GM12878 (cell line): ENCODE results near the gene RILPL2. TPM values are rescaled to one million over a fixed set of nuclear protein-coding genes. Genes with fewer than 3 reads are reported as not detected.

Source experiments
- ATAC-seq: fragments of 200-7000 bp; cut with Tn5 transposase; 3 replicates; pipeline ENCODE4 v1.9.1; 2020; ENCODE audit warnings: mild to moderate bottlenecking, moderate library complexity
- BruUV-seq: library from RNA; stranded (reverse); fragments of 400-500 nt; replicated peaks from 2 replicates; lab custom pipeline; 2021; lab: Mats Ljungman, UMichigan
- CTCF ChIA-PET: fragments of 300-600 bp; sonication (Branson Sonifier 250); formaldehyde crosslinking; extraction: SDS; loops from one replicate; lab custom pipeline; 2021; ENCODE audit warnings: inconsistent platforms; lab: Yijun Ruan, JAX
- POLR2A ChIA-PET: fragments of 350-600 bp; formaldehyde crosslinking; extraction: SDS; loops from one replicate; lab custom pipeline; 2021; ENCODE audit warnings: inconsistent platforms; lab: Charles Lee
- RAD21 ChIA-PET: fragments of 300-600 bp; sonication (Branson Sonifier 250); formaldehyde crosslinking; loops from one replicate; lab custom pipeline; 2023; ENCODE audit warnings: antibody characterized with exemption; ENCODE audit not compliant: unreplicated experiment; lab: Charles Lee
- SMC1A ChIA-PET: fragments of 300-600 bp; sonication (Branson Sonifier 250); formaldehyde crosslinking; loops from one replicate; lab custom pipeline; 2023; ENCODE audit not compliant: unreplicated experiment, uncharacterized antibody; lab: Charles Lee
- DNase-seq: peaks from one replicate; pipeline ENCODE4 v3.0.0-alpha.2; 2011; ENCODE audit warnings: low read depth, low spot score
- FAIRE-seq: peaks from 3 replicates; lab custom pipeline; 2011; peaks lifted over from hg19 to GRCh38; lab: Jason Lieb, UNC
- H2AFZ ChIP-seq: 2 replicates; pipeline ENCODE4 v1.6.0; 2011; ENCODE audit warnings: low read depth, low read length, control low read depth; ENCODE audit not compliant: control insufficient read depth
- H3K27ac ChIP-seq: 2 replicates; pipeline ENCODE4 v1.5.1; 2011; ENCODE audit warnings: control low read depth; ENCODE audit not compliant: control insufficient read depth, insufficient read depth
- H3K27me3 ChIP-seq, 2 experiments: replicated peaks in 1 of 2; 2 replicates each; pipeline versions ENCODE4 v1.6.0 to v1.6.1; 2011; ENCODE audit warnings: low read length in 1 of 2; ENCODE audit not compliant: control insufficient read depth in 2 of 2, insufficient read depth in 2 of 2
- H3K36me3 ChIP-seq, 2 experiments: 2 replicates each; pipeline ENCODE4 v1.5.1; 2011; ENCODE audit warnings: low read length in 1 of 2; ENCODE audit not compliant: control insufficient read depth in 2 of 2, insufficient read depth in 2 of 2
- H3K4me1 ChIP-seq: 2 replicates; pipeline ENCODE4 v1.6.1; 2011; ENCODE audit warnings: mild to moderate bottlenecking, low read length, moderate library complexity, mixed read lengths; ENCODE audit not compliant: control insufficient read depth, insufficient read depth
- H3K4me2 ChIP-seq: 2 replicates; pipeline ENCODE4 v1.6.0; 2011; ENCODE audit warnings: control low read depth; ENCODE audit not compliant: control insufficient read depth, insufficient read depth
- H3K4me3 ChIP-seq: fragments of 200-600 bp; sonication (generic); 2 replicates; pipeline ENCODE4 v1.5.1; 2016
- H3K79me2 ChIP-seq: 2 replicates; pipeline ENCODE4 v1.6.0; 2011; ENCODE audit warnings: low read length; ENCODE audit not compliant: control insufficient read depth, insufficient read depth
- H3K9ac ChIP-seq: 2 replicates; pipeline ENCODE4 v1.8.0; 2011; ENCODE audit warnings: low read length, control low read depth, mixed read lengths; ENCODE audit not compliant: control insufficient read depth, insufficient read depth
- H3K9me3 ChIP-seq: replicated peaks from 3 replicates; pipeline ENCODE4 v1.5.1; 2011; ENCODE audit warnings: mild to moderate bottlenecking, low read length; ENCODE audit not compliant: control insufficient read depth, insufficient read depth
- H4K20me1 ChIP-seq: 2 replicates; pipeline ENCODE4 v1.6.0; 2011; ENCODE audit not compliant: control insufficient read depth, insufficient read depth
- LARP7 ChIP-seq: fragments of 450-650 bp; IDR thresholded peaks from 2 replicates; pipeline ENCODE4 v1.6.1; 2017; ENCODE audit warnings: mild to moderate bottlenecking
- POLR2AphosphoS5 ChIP-seq: IDR thresholded peaks from 2 replicates; pipeline ENCODE4 v1.6.1; 2011; ENCODE audit warnings: mild to moderate bottlenecking, low read length, inconsistent platforms
- WGBS: methylation state at CpG from one replicate; pipeline ENCODE4 v1.1.6; 2016; ENCODE audit warnings: low lambda C conversion rate; ENCODE audit not compliant: insufficient replicate concordance, insufficient coverage; ENCODE audit errors: missing lambda C conversion rate; 5-methylcytosine and 5-hydroxymethylcytosine counted together
- in situ Hi-C: fragments of 300-500 bp; cut with MboI; formaldehyde crosslinking; loops from 9 replicates; pipeline ENCODE4 v1.14.3; 2018; ENCODE audit warnings: mixed read lengths
- intact Hi-C: fragments of 100-400 bp; cut with micrococcal nuclease; formaldehyde crosslinking; loops from one replicate; pipeline ENCODE4 v1.14.2; 2022; ENCODE audit not compliant: unreplicated experiment
- polyA plus RNA-seq, 11 experiments: library from polyadenylated mRNA; depleted of rRNA in 4 of 11; unstranded in 6 of 11; stranded (reverse) in 5 of 11; fragments of >200 nt; fragmentation: Nextera tagmentation in 4 of 11; fragmentation: Illumina TruSeq in 1 of 11; extraction: Ambion mirVana in 4 of 11; extraction: Trizol in 1 of 11; gene quantifications; 1 replicate in 1 of 11; 2 replicates in 10 of 11; pipeline versions ENCODE4 v1.2.1 to v1.2.3, GENCODE V29; 2011 to 2016; ENCODE audit warnings: inconsistent platforms in 2 of 11, missing spikeins in 2 of 11, low read depth in 1 of 11
- total RNA-seq, 4 experiments: library from RNA; depleted of rRNA in 3 of 4; stranded (reverse); fragments of >200 nt in 3 of 4; fragmentation: Illumina TruSeq in 1 of 4; extraction: Trizol in 1 of 4; gene quantifications; 2 replicates each; pipeline versions ENCODE4 v1.2.1 to v1.2.3, GENCODE V29; 2013 to 2021
- TF ChIP-seq, protein P1 (sequence below): IDR thresholded peaks from 2 replicates; pipeline ENCODE4 v1.6.1; 2012; ENCODE audit warnings: low read depth, low read length, improper control_type of control experiment
- TF ChIP-seq, protein P2 (sequence below): fragments of 450-650 bp; IDR thresholded peaks from 2 replicates; pipeline ENCODE4 v1.6.1; 2016; ENCODE audit warnings: mild to moderate bottlenecking

The RILPL2 gene
- total and polyA plus RNA-seq, 10 of the 15 experiments (the other 5 are each of a cell fraction or from before 2014, with no cell fraction given), result 3.5 to 38.5 (median 19.7) TPM

DNA sequence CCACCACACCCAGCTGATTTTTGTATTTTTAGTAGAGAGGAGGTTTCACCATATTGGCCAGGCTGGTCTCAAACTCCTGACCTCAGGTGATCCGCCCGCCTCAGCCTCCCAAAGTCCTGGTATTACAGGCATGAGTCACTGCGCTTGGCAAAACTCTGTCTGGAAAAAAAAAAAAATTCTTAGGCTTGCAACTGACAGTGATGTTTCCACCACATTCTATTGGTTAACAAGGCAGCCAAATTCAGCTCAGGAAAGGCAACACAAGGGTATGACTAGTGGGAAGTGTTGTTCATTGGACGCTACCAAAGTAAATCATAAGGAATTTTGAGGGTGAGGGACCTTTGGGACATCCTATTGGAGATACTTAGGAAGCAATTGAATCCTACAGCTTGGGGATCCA is 69.0 kb downstream of the RILPL2 start:
- Histone ChIP-seq H3K27ac (no peak overlapping the region), H3K4me1 (peaks cover 10% of the 10 kb centered on the region), H3K27me3 (no peaks in the 10 kb centered on the region), H3K9me3 (no peaks in the 10 kb centered on the region), H4K20me1 (no peaks in the 10 kb centered on the region), H3K4me3 (no peak overlapping the region), H3K36me3 (no peaks in the 10 kb centered on the region), H2AFZ (no peak overlapping the region), H3K9ac (no peak overlapping the region), H3K79me2 (peaks cover 21% of the 10 kb centered on the region), H3K4me2 (no peak overlapping the region)
- DNase-seq (no peak), ATAC-seq (no peak), FAIRE-seq (no peak)
- SMC1A ChIA-PET, result interaction anchor here (0.6 to 1.3 kb wide), 3 partner anchors 16 to 114 kb away, joined by 4 to 5 read pairs (median 5); partner anchors contain the start of gene KMT5A
- no TSS peak for BruUV-seq
- POLR2A ChIA-PET, result interaction anchor here (0.7 to 1.2 kb wide), 4 partner anchors 17 to 85 kb away, joined by 3 to 4 read pairs (median 3); partner anchors contain the start of gene KMT5A
- RAD21 ChIA-PET, result interaction anchor here (1.0 kb wide), 1 partner anchor 134 kb away, joined by 3 read pairs; no protein-coding TSS in a partner anchor
- TF ChIP-seq LARP7, result no peak
- TF ChIP-seq POLR2AphosphoS5, result no peak
- TF ChIP-seq, protein P1, sequence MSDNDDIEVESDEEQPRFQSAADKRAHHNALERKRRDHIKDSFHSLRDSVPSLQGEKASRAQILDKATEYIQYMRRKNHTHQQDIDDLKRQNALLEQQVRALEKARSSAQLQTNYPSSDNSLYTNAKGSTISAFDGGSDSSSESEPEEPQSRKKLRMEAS, result no peak
- TF ChIP-seq, protein P2, sequence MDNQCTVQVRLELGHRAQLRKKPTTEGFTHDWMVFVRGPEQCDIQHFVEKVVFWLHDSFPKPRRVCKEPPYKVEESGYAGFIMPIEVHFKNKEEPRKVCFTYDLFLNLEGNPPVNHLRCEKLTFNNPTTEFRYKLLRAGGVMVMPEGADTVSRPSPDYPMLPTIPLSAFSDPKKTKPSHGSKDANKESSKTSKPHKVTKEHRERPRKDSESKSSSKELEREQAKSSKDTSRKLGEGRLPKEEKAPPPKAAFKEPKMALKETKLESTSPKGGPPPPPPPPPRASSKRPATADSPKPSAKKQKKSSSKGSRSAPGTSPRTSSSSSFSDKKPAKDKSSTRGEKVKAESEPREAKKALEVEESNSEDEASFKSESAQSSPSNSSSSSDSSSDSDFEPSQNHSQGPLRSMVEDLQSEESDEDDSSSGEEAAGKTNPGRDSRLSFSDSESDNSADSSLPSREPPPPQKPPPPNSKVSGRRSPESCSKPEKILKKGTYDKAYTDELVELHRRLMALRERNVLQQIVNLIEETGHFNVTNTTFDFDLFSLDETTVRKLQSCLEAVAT, result no peak
- in situ Hi-C loops (no loop called here), intact Hi-C loops (loop anchor here (5.0 kb wide), 1 partner anchor 1705 kb away; no protein-coding TSS in a partner anchor)
- CTCF ChIA-PET, result interaction anchor here (0.6 to 0.7 kb wide), 2 partner anchors 79 to 101 kb away, joined by 3 read pairs; no protein-coding TSS in a partner anchor
- WGBS, result 98% methylated on average over 4 of the region's 4 CpGs

Other genes starting within 250 kb of the RILPL2 start
Only the 7 nearest of the 12 such genes appear.
- 79.6 and 95.3 TPM in 2 replicates for gene CDK2AP1, start 164.8 kb downstream of the RILPL2 start, total RNA-seq (2014; rRNA removed)
- 59.8 and 67.5 TPM in 2 replicates for gene CDK2AP1, start 164.8 kb downstream of the RILPL2 start, total RNA-seq (2014; rRNA removed; fragmentation: Illumina TruSeq; extraction: Trizol)
- 62.9 and 63.6 TPM in 2 replicates for gene CDK2AP1, start 164.8 kb downstream of the RILPL2 start, total RNA-seq (2021)
- 86.1 and 108 TPM in 2 replicates for gene CDK2AP1, start 164.8 kb downstream of the RILPL2 start, polyA plus RNA-seq (2011; rRNA removed)
- gene CDK2AP1, start 164.8 kb downstream of the RILPL2 start, polyA plus RNA-seq (2014; fragmentation: Illumina TruSeq; extraction: Trizol), result 108 and 120 TPM in 2 replicates
- 10 to 100 TPM; 42.4 to 54.7 TPM for gene CDK2AP1, start 164.8 kb downstream of the RILPL2 start, polyA plus RNA-seq (2014; fragmentation: Nextera tagmentation; extraction: Ambion mirVana)
- gene CDK2AP1, start 164.8 kb downstream of the RILPL2 start, polyA plus RNA-seq (2014; rRNA removed), result 66.9 and 74.3 TPM in 2 replicates
- 10 to 100 TPM; 22.0 to 24.6 TPM for gene CDK2AP1, start 164.8 kb downstream of the RILPL2 start, polyA plus RNA-seq (2016; fragmentation: Nextera tagmentation; extraction: Ambion mirVana)
- gene SBNO1, start 71.8 kb downstream of the RILPL2 start, total RNA-seq (2014; rRNA removed), result 15.8 and 17.6 TPM in 2 replicates
- 29.9 and 31.1 TPM in 2 replicates for gene SBNO1, start 71.8 kb downstream of the RILPL2 start, total RNA-seq (2014; rRNA removed; fragmentation: Illumina TruSeq; extraction: Trizol)
- gene SBNO1, start 71.8 kb downstream of the RILPL2 start, total RNA-seq (2021), result 38.2 and 39.7 TPM in 2 replicates
- 19.8 and 29.3 TPM in 2 replicates for gene SBNO1, start 71.8 kb downstream of the RILPL2 start, polyA plus RNA-seq (2011; rRNA removed)
- gene SBNO1, start 71.8 kb downstream of the RILPL2 start, polyA plus RNA-seq (2014; fragmentation: Illumina TruSeq; extraction: Trizol), result 22.0 and 28.2 TPM in 2 replicates
- gene SBNO1, start 71.8 kb downstream of the RILPL2 start, polyA plus RNA-seq (2014; fragmentation: Nextera tagmentation; extraction: Ambion mirVana), result 10 to 100 TPM in 1 of 2 experiments, 1 to 10 TPM in 1; 7.5 to 10.9 TPM
- gene SBNO1, start 71.8 kb downstream of the RILPL2 start, polyA plus RNA-seq (2014; rRNA removed), result 9.9 and 13.3 TPM in 2 replicates
- gene SBNO1, start 71.8 kb downstream of the RILPL2 start, polyA plus RNA-seq (2016; fragmentation: Nextera tagmentation; extraction: Ambion mirVana), result 10 to 100 TPM; 33.1 to 37.8 TPM
- gene KMT5A, start 52.6 kb downstream of the RILPL2 start, total RNA-seq (2014; rRNA removed), result 33.7 and 41.3 TPM in 2 replicates
- 39.2 and 39.4 TPM in 2 replicates for gene KMT5A, start 52.6 kb downstream of the RILPL2 start, total RNA-seq (2014; rRNA removed; fragmentation: Illumina TruSeq; extraction: Trizol)
- gene KMT5A, start 52.6 kb downstream of the RILPL2 start, total RNA-seq (2021), result 39.2 and 47.1 TPM in 2 replicates
- 30.0 and 31.8 TPM in 2 replicates for gene KMT5A, start 52.6 kb downstream of the RILPL2 start, polyA plus RNA-seq (2011; rRNA removed)
- gene KMT5A, start 52.6 kb downstream of the RILPL2 start, polyA plus RNA-seq (2014; fragmentation: Illumina TruSeq; extraction: Trizol), result 45.4 and 54.2 TPM in 2 replicates
- gene KMT5A, start 52.6 kb downstream of the RILPL2 start, polyA plus RNA-seq (2014; fragmentation: Nextera tagmentation; extraction: Ambion mirVana), result 1 to 10 TPM; 3.2 to 6.8 TPM
- gene KMT5A, start 52.6 kb downstream of the RILPL2 start, polyA plus RNA-seq (2014; rRNA removed), result 34.7 and 41.0 TPM in 2 replicates
- 10 to 100 TPM; 17.3 to 18.3 TPM for gene KMT5A, start 52.6 kb downstream of the RILPL2 start, polyA plus RNA-seq (2016; fragmentation: Nextera tagmentation; extraction: Ambion mirVana)
- gene SNRNP35, start 21.5 kb upstream of the RILPL2 start, total RNA-seq (2014; rRNA removed), result 23.6 and 27.2 TPM in 2 replicates
- 36.3 and 37.0 TPM in 2 replicates for gene SNRNP35, start 21.5 kb upstream of the RILPL2 start, total RNA-seq (2014; rRNA removed; fragmentation: Illumina TruSeq; extraction: Trizol)
- 17.7 and 21.6 TPM in 2 replicates for gene SNRNP35, start 21.5 kb upstream of the RILPL2 start, total RNA-seq (2021)
- 22.0 and 22.6 TPM in 2 replicates for gene SNRNP35, start 21.5 kb upstream of the RILPL2 start, polyA plus RNA-seq (2011; rRNA removed)
- gene SNRNP35, start 21.5 kb upstream of the RILPL2 start, polyA plus RNA-seq (2014; fragmentation: Illumina TruSeq; extraction: Trizol), result 41.0 and 46.9 TPM in 2 replicates
- gene SNRNP35, start 21.5 kb upstream of the RILPL2 start, polyA plus RNA-seq (2014; fragmentation: Nextera tagmentation; extraction: Ambion mirVana), result 10 to 100 TPM; 25.0 to 49.6 TPM
- 28.7 and 33.1 TPM in 2 replicates for gene SNRNP35, start 21.5 kb upstream of the RILPL2 start, polyA plus RNA-seq (2014; rRNA removed)
- gene SNRNP35, start 21.5 kb upstream of the RILPL2 start, polyA plus RNA-seq (2016; fragmentation: Nextera tagmentation; extraction: Ambion mirVana), result 10 to 100 TPM; 27.0 to 31.0 TPM
- 0.23 and 0.65 TPM in 2 replicates for gene RILPL1, start 97.0 kb upstream of the RILPL2 start, total RNA-seq (2014; rRNA removed)
- gene RILPL1, start 97.0 kb upstream of the RILPL2 start, total RNA-seq (2014; rRNA removed; fragmentation: Illumina TruSeq; extraction: Trizol), result 0.18 and 0.27 TPM in 2 replicates
- 0.41 and 0.56 TPM in 2 replicates for gene RILPL1, start 97.0 kb upstream of the RILPL2 start, total RNA-seq (2021)
- 0.61 and 0.73 TPM in 2 replicates for gene RILPL1, start 97.0 kb upstream of the RILPL2 start, polyA plus RNA-seq (2011; rRNA removed)
- 0.35 TPM in 1 of 2 replicates, not detected in the other for gene RILPL1, start 97.0 kb upstream of the RILPL2 start, polyA plus RNA-seq (2014; fragmentation: Illumina TruSeq; extraction: Trizol)
- under 1 TPM; 0.07 to 0.14 TPM for gene RILPL1, start 97.0 kb upstream of the RILPL2 start, polyA plus RNA-seq (2014; fragmentation: Nextera tagmentation; extraction: Ambion mirVana)
- gene RILPL1, start 97.0 kb upstream of the RILPL2 start, polyA plus RNA-seq (2014; rRNA removed), result 0.47 and 0.57 TPM in 2 replicates
- under 1 TPM; 0.05 to 0.11 TPM for gene RILPL1, start 97.0 kb upstream of the RILPL2 start, polyA plus RNA-seq (2016; fragmentation: Nextera tagmentation; extraction: Ambion mirVana)
- 139 and 159 TPM in 2 replicates for gene TMED2, start 147.9 kb upstream of the RILPL2 start, total RNA-seq (2014; rRNA removed)
- 148 and 158 TPM in 2 replicates for gene TMED2, start 147.9 kb upstream of the RILPL2 start, total RNA-seq (2014; rRNA removed; fragmentation: Illumina TruSeq; extraction: Trizol)
- 164 and 170 TPM in 2 replicates for gene TMED2, start 147.9 kb upstream of the RILPL2 start, total RNA-seq (2021)
- 111 and 160 TPM in 2 replicates for gene TMED2, start 147.9 kb upstream of the RILPL2 start, polyA plus RNA-seq (2011; rRNA removed)
- 146 and 175 TPM in 2 replicates for gene TMED2, start 147.9 kb upstream of the RILPL2 start, polyA plus RNA-seq (2014; fragmentation: Illumina TruSeq; extraction: Trizol)
- gene TMED2, start 147.9 kb upstream of the RILPL2 start, polyA plus RNA-seq (2014; fragmentation: Nextera tagmentation; extraction: Ambion mirVana), result 100 to 1,000 TPM in 1 of 2 experiments, 10 to 100 TPM in 1; 60.1 to 133 TPM
- 102 and 109 TPM in 2 replicates for gene TMED2, start 147.9 kb upstream of the RILPL2 start, polyA plus RNA-seq (2014; rRNA removed)
- gene TMED2, start 147.9 kb upstream of the RILPL2 start, polyA plus RNA-seq (2016; fragmentation: Nextera tagmentation; extraction: Ambion mirVana), result 100 to 1,000 TPM; 347 to 371 TPM
- gene DDX55, start 165.4 kb upstream of the RILPL2 start, total RNA-seq (2014; rRNA removed), result 31.6 and 40.1 TPM in 2 replicates
- gene DDX55, start 165.4 kb upstream of the RILPL2 start, total RNA-seq (2014; rRNA removed; fragmentation: Illumina TruSeq; extraction: Trizol), result 33.5 and 34.5 TPM in 2 replicates
- 26.8 and 30.2 TPM in 2 replicates for gene DDX55, start 165.4 kb upstream of the RILPL2 start, total RNA-seq (2021)
- gene DDX55, start 165.4 kb upstream of the RILPL2 start, polyA plus RNA-seq (2011; rRNA removed), result 32.3 and 37.1 TPM in 2 replicates
- gene DDX55, start 165.4 kb upstream of the RILPL2 start, polyA plus RNA-seq (2014; fragmentation: Illumina TruSeq; extraction: Trizol), result 38.5 and 42.8 TPM in 2 replicates
- 1 to 10 TPM; 4.5 to 8.9 TPM for gene DDX55, start 165.4 kb upstream of the RILPL2 start, polyA plus RNA-seq (2014; fragmentation: Nextera tagmentation; extraction: Ambion mirVana)
- gene DDX55, start 165.4 kb upstream of the RILPL2 start, polyA plus RNA-seq (2014; rRNA removed), result 34.2 and 37.6 TPM in 2 replicates
- 10 to 100 TPM; 41.5 to 42.4 TPM for gene DDX55, start 165.4 kb upstream of the RILPL2 start, polyA plus RNA-seq (2016; fragmentation: Nextera tagmentation; extraction: Ambion mirVana)